HepG2 (cell line): ENCODE data around the gene PREX1.

Experiments used
- CBX2 ChIP-seq, 2 experiments: fragments of 200-600 bp in 1 of 2; sonication (generic); formaldehyde crosslinking in 1 of 2; IDR thresholded peaks; 2 replicates each; pipeline versions ENCODE4 v1.7.0 to v1.8.1; 2018 to 2022; ENCODE audit warnings: low read depth in 2 of 2, low read length in 1 of 2, mild to moderate bottlenecking in 1 of 2, missing genetic modification reagents in 1 of 2
- CTCF ChIP-seq: sonication (generic); formaldehyde crosslinking; IDR thresholded peaks from 2 replicates; pipeline ENCODE4 v1.5.0; 2020; ENCODE audit warnings: mild to moderate bottlenecking, missing genetic modification reagents, moderate library complexity
- EP300 ChIP-seq, 3 experiments: sonication (generic) in 1 of 3; formaldehyde crosslinking in 1 of 3; IDR thresholded peaks; 2 replicates each; pipeline versions ENCODE4 v1.5.1 to v1.6.1; 2011 to 2020; ENCODE audit warnings: low read depth in 2 of 3, low read length in 2 of 3, borderline replicate concordance in 1 of 3, improper control_type of control experiment in 1 of 3, mild to moderate bottlenecking in 1 of 3, missing genetic modification reagents in 1 of 3, moderate library complexity in 1 of 3
- IRF2 ChIP-seq: IDR thresholded peaks from 2 replicates; pipeline ENCODE4 v1.6.1; 2018; ENCODE audit warnings: missing genetic modification reagents, missing compliant biosample characterization
- MTERF4 ChIP-seq: sonication (generic); formaldehyde crosslinking; IDR thresholded peaks from 2 replicates; pipeline ENCODE4 v1.8.0; 2023; ENCODE audit warnings: mild to moderate bottlenecking, missing genetic modification reagents
- MXI1 ChIP-seq: IDR thresholded peaks from 3 replicates; pipeline ENCODE4 v1.6.1; 2012; ENCODE audit warnings: low read depth, low read length, inconsistent platforms, borderline replicate concordance
- POLR2A ChIP-seq, 2 experiments: IDR thresholded peaks; 2 replicates each; pipeline ENCODE4 v1.6.1; 2011; ENCODE audit warnings: low read depth in 2 of 2, low read length in 2 of 2, mild to moderate bottlenecking in 1 of 2, moderate library complexity in 1 of 2; ENCODE audit not compliant: insufficient read depth in 1 of 2
- TAF1 ChIP-seq: sonication (generic); formaldehyde crosslinking; IDR thresholded peaks from 2 replicates; pipeline ENCODE4 v1.4.0; 2020; ENCODE audit warnings: missing genetic modification reagents
- TBP ChIP-seq: sonication (generic); formaldehyde crosslinking; IDR thresholded peaks from 2 replicates; pipeline ENCODE4 v1.5.0; 2020; ENCODE audit warnings: missing genetic modification reagents
- TFDP2 ChIP-seq: sonication (generic); formaldehyde crosslinking; IDR thresholded peaks from 2 replicates; pipeline ENCODE4 v1.4.0; 2020; ENCODE audit warnings: missing genetic modification reagents
- ZSCAN29 ChIP-seq: sonication (generic); formaldehyde crosslinking; conservative IDR thresholded peaks from 2 replicates; pipeline ENCODE4 v1.4.0; 2020; ENCODE audit warnings: mild to moderate bottlenecking, missing genetic modification reagents
- TF ChIP-seq, protein P1 (sequence below): sonication (generic); formaldehyde crosslinking; IDR thresholded peaks from 2 replicates; pipeline ENCODE4 v1.4.0; 2020; ENCODE audit warnings: missing genetic modification reagents, borderline replicate concordance

- no peak for TF ChIP-seq ZSCAN29
- TF ChIP-seq CBX2 (IDR thresholded peaks at IDR 0.05; ENCODE audit: low read depth, low read length) = no peak
- TF ChIP-seq CBX2 (CRISPR knock-in tag; IDR thresholded peaks at IDR 0.05; ENCODE audit: low read depth) = no peak
- TF ChIP-seq MXI1 = no peak
- no peak for TF ChIP-seq MTERF4 (CRISPR knock-in tag)
- no peak for TF ChIP-seq TAF1 (CRISPR knock-in tag)
- no peak for TF ChIP-seq TFDP2 (CRISPR knock-in tag)
- no peak for TF ChIP-seq TBP (CRISPR knock-in tag)
- TF ChIP-seq EP300 (IDR thresholded peaks at IDR 0.05; ENCODE audit: low read depth in 2 of 2, low read length in 2 of 2) = no peak
- no peak for TF ChIP-seq EP300 (CRISPR knock-in tag; IDR thresholded peaks at IDR 0.05; ENCODE audit: borderline replicate concordance)
- no peak for TF ChIP-seq CTCF
- TF ChIP-seq IRF2 (CRISPR knock-in tag) = no peak
- no peak for TF ChIP-seq POLR2A (IDR thresholded peaks at IDR 0.05; ENCODE audit: insufficient read depth in 1 of 2, low read depth in 2 of 2, low read length in 2 of 2)
- TF ChIP-seq, protein P1, sequence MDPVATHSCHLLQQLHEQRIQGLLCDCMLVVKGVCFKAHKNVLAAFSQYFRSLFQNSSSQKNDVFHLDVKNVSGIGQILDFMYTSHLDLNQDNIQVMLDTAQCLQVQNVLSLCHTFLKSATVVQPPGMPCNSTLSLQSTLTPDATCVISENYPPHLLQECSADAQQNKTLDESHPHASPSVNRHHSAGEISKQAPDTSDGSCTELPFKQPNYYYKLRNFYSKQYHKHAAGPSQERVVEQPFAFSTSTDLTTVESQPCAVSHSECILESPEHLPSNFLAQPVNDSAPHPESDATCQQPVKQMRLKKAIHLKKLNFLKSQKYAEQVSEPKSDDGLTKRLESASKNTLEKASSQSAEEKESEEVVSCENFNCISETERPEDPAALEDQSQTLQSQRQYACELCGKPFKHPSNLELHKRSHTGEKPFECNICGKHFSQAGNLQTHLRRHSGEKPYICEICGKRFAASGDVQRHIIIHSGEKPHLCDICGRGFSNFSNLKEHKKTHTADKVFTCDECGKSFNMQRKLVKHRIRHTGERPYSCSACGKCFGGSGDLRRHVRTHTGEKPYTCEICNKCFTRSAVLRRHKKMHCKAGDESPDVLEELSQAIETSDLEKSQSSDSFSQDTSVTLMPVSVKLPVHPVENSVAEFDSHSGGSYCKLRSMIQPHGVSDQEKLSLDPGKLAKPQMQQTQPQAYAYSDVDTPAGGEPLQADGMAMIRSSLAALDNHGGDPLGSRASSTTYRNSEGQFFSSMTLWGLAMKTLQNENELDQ = no peak
These were observed 36.5 kb upstream of the PREX1 start for GRCh38 chr20:48864254-48864653.
